HEK293 (cell line): ENCODE data around the gene ZG16.

Experiments used
- FEZF1 ChIP-seq: fragments of 450-650 bp; formaldehyde crosslinking; IDR thresholded peaks from 2 replicates; pipeline ENCODE4 v1.5.1; 2016; ENCODE audit warnings: missing biosample characterization, missing genetic modification characterization
- KLF8 ChIP-seq: fragments of 450-650 bp; formaldehyde crosslinking; IDR thresholded peaks from 2 replicates; pipeline ENCODE4 v1.5.1; 2016; ENCODE audit warnings: missing biosample characterization, missing genetic modification characterization
- MYNN ChIP-seq: fragments of 450-650 bp; formaldehyde crosslinking; IDR thresholded peaks from 2 replicates; pipeline ENCODE4 v1.5.1; 2016; ENCODE audit warnings: missing biosample characterization, missing genetic modification characterization, borderline replicate concordance
- MZF1 ChIP-seq: fragments of 450-650 bp; formaldehyde crosslinking; IDR thresholded peaks from 2 replicates; pipeline ENCODE4 v1.5.1; 2017; ENCODE audit warnings: missing biosample characterization, missing genetic modification characterization, borderline replicate concordance
- OVOL3 ChIP-seq: fragments of 450-650 bp; formaldehyde crosslinking; IDR thresholded peaks from 2 replicates; pipeline ENCODE4 v1.5.1; 2016; ENCODE audit warnings: missing biosample characterization, missing genetic modification characterization
- ZNF138 ChIP-seq: fragments of 450-650 bp; formaldehyde crosslinking; IDR thresholded peaks from 2 replicates; pipeline ENCODE4 v1.5.1; 2016; ENCODE audit warnings: missing biosample characterization, missing genetic modification characterization, borderline replicate concordance
- ZNF184 ChIP-seq: fragments of 450-650 bp; IDR thresholded peaks from 2 replicates; pipeline ENCODE4 v1.5.1; 2018; ENCODE audit warnings: missing biosample characterization, mild to moderate bottlenecking, missing genetic modification characterization
- ZNF292 ChIP-seq: fragments of 450-650 bp; formaldehyde crosslinking; IDR thresholded peaks from 2 replicates; pipeline ENCODE4 v1.5.1; 2016; ENCODE audit warnings: low read depth, missing biosample characterization, missing genetic modification characterization, borderline replicate concordance
- ZNF354C ChIP-seq: fragments of 450-650 bp; formaldehyde crosslinking; IDR thresholded peaks from 2 replicates; pipeline ENCODE4 v1.5.1; 2016; ENCODE audit warnings: missing biosample characterization, missing genetic modification characterization, low read depth, borderline replicate concordance
- ZNF404 ChIP-seq: fragments of 450-650 bp; formaldehyde crosslinking; IDR thresholded peaks from 2 replicates; pipeline ENCODE4 v1.5.1; 2017; ENCODE audit warnings: missing biosample characterization, missing genetic modification characterization
- ZNF423 ChIP-seq: fragments of 450-650 bp; formaldehyde crosslinking; IDR thresholded peaks from 2 replicates; pipeline ENCODE4 v1.5.1; 2016; ENCODE audit warnings: missing biosample characterization, missing genetic modification characterization
- ZNF658 ChIP-seq: fragments of 450-650 bp; formaldehyde crosslinking; IDR thresholded peaks from 2 replicates; pipeline ENCODE4; 2016; ENCODE audit warnings: missing biosample characterization, missing genetic modification characterization
- ZNF660 ChIP-seq: fragments of 450-650 bp; IDR thresholded peaks from 2 replicates; pipeline ENCODE4 v1.5.1; 2018; ENCODE audit warnings: missing biosample characterization, mild to moderate bottlenecking, missing genetic modification characterization
- ZNF747 ChIP-seq: fragments of 450-650 bp; formaldehyde crosslinking; IDR thresholded peaks from 2 replicates; pipeline ENCODE4 v1.5.1; 2016; ENCODE audit warnings: missing biosample characterization, missing genetic modification characterization
- ZNF777 ChIP-seq: fragments of 450-650 bp; formaldehyde crosslinking; IDR thresholded peaks from 2 replicates; pipeline ENCODE4 v1.5.1; 2017; ENCODE audit warnings: missing biosample characterization, missing genetic modification characterization, borderline replicate concordance
- TF ChIP-seq, protein P1 (sequence below): fragments of 450-650 bp; formaldehyde crosslinking; IDR thresholded peaks from 2 replicates; pipeline ENCODE4 v1.5.1; 2016; ENCODE audit warnings: missing biosample characterization, missing genetic modification characterization
- TF ChIP-seq, protein P2 (sequence below): fragments of 450-650 bp; formaldehyde crosslinking; IDR thresholded peaks from 2 replicates; pipeline ENCODE4 v1.5.1; 2016; ENCODE audit warnings: missing biosample characterization, missing genetic modification characterization
- TF ChIP-seq, protein P3 (sequence below): fragments of 450-650 bp; formaldehyde crosslinking; IDR thresholded peaks from 2 replicates; pipeline ENCODE4 v1.5.1; 2017; ENCODE audit warnings: missing biosample characterization, missing genetic modification characterization
- TF ChIP-seq, protein P4 (sequence below): fragments of 450-650 bp; formaldehyde crosslinking; IDR thresholded peaks from 2 replicates; pipeline ENCODE4 v1.5.1; 2017; ENCODE audit warnings: missing biosample characterization, missing genetic modification characterization
- TF ChIP-seq, protein P5 (sequence below): fragments of 450-650 bp; IDR thresholded peaks from 2 replicates; pipeline ENCODE4 v1.5.1; 2018; ENCODE audit warnings: missing biosample characterization, mild to moderate bottlenecking, missing genetic modification characterization
- TF ChIP-seq, protein P6 (sequence below): fragments of 450-650 bp; formaldehyde crosslinking; IDR thresholded peaks from 2 replicates; pipeline ENCODE4; 2016; ENCODE audit warnings: missing biosample characterization, missing genetic modification characterization
- TF ChIP-seq, protein P7 (sequence below): fragments of 450-650 bp; formaldehyde crosslinking; IDR thresholded peaks from 2 replicates; pipeline ENCODE4 v1.5.1; 2016; ENCODE audit warnings: missing biosample characterization, missing genetic modification characterization, low read depth
- TF ChIP-seq, protein P8 (sequence below): fragments of 450-650 bp; formaldehyde crosslinking; IDR thresholded peaks from 2 replicates; pipeline ENCODE4 v1.5.1; 2017; ENCODE audit warnings: missing biosample characterization, mild to moderate bottlenecking, missing genetic modification characterization, moderate library complexity

The ZG16 gene

DNA sequence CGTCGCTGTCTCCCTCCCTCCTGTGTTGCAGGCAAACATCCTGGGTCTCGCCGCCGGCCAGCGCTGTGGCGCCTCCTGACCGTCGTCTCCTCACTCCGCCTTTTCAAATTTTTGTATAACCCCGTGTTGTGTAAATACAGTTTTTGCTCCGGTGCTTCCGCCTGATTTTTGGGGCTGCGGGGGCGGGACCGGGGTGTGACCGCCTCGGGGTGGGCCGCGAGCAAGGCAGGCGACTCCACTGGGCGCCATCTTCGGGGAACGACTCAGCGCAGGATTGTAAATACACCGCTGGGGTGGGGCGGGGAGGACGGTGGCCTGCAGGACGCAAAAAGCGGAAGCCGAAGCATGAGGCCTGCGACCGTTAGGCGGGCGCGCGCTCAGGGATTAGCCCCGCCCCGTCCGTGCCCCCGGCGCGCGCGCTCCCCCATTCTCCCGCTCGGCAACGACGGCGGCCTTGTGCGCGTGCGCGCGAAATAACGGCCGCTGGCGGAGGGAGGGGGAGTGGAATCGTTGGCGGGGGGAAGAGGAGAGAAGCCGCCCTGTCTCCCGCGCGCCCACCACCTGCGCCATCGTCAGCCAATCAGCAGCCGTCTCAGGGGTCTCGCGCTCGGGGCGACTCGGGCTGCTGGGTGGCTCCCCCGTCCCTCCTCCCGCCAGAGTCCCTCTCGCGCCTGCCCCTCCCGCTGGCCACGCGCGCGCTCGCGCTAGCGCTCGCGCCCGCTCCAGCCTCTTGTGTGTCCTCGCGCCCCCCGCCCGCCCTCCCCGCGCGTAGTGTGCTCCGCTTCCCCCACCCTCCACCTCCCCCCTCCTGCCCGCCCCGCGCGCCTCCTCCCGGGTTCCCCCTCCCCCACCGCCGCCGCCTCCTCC lies 27.4 kb downstream of the ZG16 start (continued):
- TF ChIP-seq, protein P1, sequence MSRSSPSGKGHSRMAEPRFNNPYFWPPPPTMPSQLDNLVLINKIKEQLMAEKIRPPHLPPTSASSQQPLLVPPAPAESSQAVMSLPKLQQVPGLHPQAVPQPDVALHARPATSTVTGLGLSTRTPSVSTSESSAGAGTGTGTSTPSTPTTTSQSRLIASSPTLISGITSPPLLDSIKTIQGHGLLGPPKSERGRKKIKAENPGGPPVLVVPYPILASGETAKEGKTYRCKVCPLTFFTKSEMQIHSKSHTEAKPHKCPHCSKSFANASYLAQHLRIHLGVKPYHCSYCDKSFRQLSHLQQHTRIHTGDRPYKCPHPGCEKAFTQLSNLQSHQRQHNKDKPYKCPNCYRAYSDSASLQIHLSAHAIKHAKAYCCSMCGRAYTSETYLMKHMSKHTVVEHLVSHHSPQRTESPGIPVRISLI (tag by site-specific recombination): no peak
- TF ChIP-seq, protein P2, sequence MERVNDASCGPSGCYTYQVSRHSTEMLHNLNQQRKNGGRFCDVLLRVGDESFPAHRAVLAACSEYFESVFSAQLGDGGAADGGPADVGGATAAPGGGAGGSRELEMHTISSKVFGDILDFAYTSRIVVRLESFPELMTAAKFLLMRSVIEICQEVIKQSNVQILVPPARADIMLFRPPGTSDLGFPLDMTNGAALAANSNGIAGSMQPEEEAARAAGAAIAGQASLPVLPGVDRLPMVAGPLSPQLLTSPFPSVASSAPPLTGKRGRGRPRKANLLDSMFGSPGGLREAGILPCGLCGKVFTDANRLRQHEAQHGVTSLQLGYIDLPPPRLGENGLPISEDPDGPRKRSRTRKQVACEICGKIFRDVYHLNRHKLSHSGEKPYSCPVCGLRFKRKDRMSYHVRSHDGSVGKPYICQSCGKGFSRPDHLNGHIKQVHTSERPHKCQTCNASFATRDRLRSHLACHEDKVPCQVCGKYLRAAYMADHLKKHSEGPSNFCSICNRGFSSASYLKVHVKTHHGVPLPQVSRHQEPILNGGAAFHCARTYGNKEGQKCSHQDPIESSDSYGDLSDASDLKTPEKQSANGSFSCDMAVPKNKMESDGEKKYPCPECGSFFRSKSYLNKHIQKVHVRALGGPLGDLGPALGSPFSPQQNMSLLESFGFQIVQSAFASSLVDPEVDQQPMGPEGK: peak; percentile 100
- TF ChIP-seq, protein P3, sequence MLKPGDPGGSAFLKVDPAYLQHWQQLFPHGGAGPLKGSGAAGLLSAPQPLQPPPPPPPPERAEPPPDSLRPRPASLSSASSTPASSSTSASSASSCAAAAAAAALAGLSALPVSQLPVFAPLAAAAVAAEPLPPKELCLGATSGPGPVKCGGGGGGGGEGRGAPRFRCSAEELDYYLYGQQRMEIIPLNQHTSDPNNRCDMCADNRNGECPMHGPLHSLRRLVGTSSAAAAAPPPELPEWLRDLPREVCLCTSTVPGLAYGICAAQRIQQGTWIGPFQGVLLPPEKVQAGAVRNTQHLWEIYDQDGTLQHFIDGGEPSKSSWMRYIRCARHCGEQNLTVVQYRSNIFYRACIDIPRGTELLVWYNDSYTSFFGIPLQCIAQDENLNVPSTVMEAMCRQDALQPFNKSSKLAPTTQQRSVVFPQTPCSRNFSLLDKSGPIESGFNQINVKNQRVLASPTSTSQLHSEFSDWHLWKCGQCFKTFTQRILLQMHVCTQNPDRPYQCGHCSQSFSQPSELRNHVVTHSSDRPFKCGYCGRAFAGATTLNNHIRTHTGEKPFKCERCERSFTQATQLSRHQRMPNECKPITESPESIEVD (tag by site-specific recombination): peak; percentile 68; the same call in 1 of the 2 replicates
- TF ChIP-seq ZNF658 (tag by site-specific recombination) (no peak), FEZF1 (tag by site-specific recombination) (peak; percentile 26; the same call in 1 of the 2 replicates), MYNN (tag by site-specific recombination) (no peak), MZF1 (peak; percentile 62), ZNF777 (tag by site-specific recombination) (0 out of 2 replicates have a peak, but pooled peaks have one; percentile 2), ZNF354C (tag by site-specific recombination) (no peak), ZNF292 (tag by site-specific recombination) (no peak), ZNF184 (tag by site-specific recombination) (peak; percentile 61; the same call in 1 of the 2 replicates), ZNF138 (tag by site-specific recombination) (no peak), ZNF423 (tag by site-specific recombination) (no peak), ZNF660 (tag by site-specific recombination) (peak; percentile 97; the same call in 1 of the 2 replicates), KLF8 (tag by site-specific recombination) (peak; percentile 100), ZNF404 (no peak), OVOL3 (tag by site-specific recombination) (peak; percentile 100), ZNF747 (tag by site-specific recombination) (no peak)
- TF ChIP-seq, protein P4, sequence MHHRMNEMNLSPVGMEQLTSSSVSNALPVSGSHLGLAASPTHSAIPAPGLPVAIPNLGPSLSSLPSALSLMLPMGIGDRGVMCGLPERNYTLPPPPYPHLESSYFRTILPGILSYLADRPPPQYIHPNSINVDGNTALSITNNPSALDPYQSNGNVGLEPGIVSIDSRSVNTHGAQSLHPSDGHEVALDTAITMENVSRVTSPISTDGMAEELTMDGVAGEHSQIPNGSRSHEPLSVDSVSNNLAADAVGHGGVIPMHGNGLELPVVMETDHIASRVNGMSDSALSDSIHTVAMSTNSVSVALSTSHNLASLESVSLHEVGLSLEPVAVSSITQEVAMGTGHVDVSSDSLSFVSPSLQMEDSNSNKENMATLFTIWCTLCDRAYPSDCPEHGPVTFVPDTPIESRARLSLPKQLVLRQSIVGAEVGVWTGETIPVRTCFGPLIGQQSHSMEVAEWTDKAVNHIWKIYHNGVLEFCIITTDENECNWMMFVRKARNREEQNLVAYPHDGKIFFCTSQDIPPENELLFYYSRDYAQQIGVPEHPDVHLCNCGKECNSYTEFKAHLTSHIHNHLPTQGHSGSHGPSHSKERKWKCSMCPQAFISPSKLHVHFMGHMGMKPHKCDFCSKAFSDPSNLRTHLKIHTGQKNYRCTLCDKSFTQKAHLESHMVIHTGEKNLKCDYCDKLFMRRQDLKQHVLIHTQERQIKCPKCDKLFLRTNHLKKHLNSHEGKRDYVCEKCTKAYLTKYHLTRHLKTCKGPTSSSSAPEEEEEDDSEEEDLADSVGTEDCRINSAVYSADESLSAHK (tag by site-specific recombination): peak; percentile 65
- TF ChIP-seq, protein P5, sequence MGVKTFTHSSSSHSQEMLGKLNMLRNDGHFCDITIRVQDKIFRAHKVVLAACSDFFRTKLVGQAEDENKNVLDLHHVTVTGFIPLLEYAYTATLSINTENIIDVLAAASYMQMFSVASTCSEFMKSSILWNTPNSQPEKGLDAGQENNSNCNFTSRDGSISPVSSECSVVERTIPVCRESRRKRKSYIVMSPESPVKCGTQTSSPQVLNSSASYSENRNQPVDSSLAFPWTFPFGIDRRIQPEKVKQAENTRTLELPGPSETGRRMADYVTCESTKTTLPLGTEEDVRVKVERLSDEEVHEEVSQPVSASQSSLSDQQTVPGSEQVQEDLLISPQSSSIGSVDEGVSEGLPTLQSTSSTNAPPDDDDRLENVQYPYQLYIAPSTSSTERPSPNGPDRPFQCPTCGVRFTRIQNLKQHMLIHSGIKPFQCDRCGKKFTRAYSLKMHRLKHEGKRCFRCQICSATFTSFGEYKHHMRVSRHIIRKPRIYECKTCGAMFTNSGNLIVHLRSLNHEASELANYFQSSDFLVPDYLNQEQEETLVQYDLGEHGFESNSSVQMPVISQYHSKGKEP (tag by site-specific recombination): peak; percentile 87
- TF ChIP-seq, protein P6, sequence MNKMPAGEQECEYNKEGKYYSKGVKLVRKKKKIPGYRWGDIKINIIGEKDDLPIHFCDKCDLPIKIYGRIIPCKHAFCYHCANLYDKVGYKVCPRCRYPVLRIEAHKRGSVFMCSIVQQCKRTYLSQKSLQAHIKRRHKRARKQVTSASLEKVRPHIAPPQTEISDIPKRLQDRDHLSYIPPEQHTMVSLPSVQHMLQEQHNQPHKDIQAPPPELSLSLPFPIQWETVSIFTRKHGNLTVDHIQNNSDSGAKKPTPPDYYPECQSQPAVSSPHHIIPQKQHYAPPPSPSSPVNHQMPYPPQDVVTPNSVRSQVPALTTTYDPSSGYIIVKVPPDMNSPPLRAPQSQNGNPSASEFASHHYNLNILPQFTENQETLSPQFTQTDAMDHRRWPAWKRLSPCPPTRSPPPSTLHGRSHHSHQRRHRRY (tag by site-specific recombination): peak; percentile 9; the same call in 1 of the 2 replicates
- TF ChIP-seq, protein P7, sequence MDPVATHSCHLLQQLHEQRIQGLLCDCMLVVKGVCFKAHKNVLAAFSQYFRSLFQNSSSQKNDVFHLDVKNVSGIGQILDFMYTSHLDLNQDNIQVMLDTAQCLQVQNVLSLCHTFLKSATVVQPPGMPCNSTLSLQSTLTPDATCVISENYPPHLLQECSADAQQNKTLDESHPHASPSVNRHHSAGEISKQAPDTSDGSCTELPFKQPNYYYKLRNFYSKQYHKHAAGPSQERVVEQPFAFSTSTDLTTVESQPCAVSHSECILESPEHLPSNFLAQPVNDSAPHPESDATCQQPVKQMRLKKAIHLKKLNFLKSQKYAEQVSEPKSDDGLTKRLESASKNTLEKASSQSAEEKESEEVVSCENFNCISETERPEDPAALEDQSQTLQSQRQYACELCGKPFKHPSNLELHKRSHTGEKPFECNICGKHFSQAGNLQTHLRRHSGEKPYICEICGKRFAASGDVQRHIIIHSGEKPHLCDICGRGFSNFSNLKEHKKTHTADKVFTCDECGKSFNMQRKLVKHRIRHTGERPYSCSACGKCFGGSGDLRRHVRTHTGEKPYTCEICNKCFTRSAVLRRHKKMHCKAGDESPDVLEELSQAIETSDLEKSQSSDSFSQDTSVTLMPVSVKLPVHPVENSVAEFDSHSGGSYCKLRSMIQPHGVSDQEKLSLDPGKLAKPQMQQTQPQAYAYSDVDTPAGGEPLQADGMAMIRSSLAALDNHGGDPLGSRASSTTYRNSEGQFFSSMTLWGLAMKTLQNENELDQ (tag by site-specific recombination): no peak
- TF ChIP-seq, protein P8, sequence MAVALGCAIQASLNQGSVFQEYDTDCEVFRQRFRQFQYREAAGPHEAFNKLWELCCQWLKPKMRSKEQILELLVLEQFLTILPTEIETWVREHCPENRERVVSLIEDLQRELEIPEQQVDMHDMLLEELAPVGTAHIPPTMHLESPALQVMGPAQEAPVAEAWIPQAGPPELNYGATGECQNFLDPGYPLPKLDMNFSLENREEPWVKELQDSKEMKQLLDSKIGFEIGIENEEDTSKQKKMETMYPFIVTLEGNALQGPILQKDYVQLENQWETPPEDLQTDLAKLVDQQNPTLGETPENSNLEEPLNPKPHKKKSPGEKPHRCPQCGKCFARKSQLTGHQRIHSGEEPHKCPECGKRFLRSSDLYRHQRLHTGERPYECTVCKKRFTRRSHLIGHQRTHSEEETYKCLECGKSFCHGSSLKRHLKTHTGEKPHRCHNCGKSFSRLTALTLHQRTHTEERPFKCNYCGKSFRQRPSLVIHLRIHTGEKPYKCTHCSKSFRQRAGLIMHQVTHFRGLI: peak; percentile 62; the same call in 1 of the 2 replicates
